Measurements from ENCODE around the gene TNNC1. TPM values are rescaled to one million over a fixed set of nuclear protein-coding genes. Genes with fewer than 3 reads are reported as not detected.

TNNC1 gene
- total and polyA plus RNA-seq, 2 of the 13 experiments (the other 11 are each of a cell fraction or from before 2014, with no cell fraction given) = 11.8 to 36.4 TPM

- TF ChIP-seq ARID5B (CRISPR knock-in tag; IDR thresholded peaks at IDR 0.05) (peak; percentile 45; the same call in 1 of the 2 replicates), PCBP1 (IDR thresholded peaks at IDR 0.05; ENCODE audit: borderline replicate concordance, low read depth, low read length) (no peak), KMT2B (CRISPR knock-in tag; IDR thresholded peaks at IDR 0.05) (no peak), DDIT3 (CRISPR knock-in tag; IDR thresholded peaks at IDR 0.05) (no peak), NFKB2 (CRISPR knock-in tag; IDR thresholded peaks at IDR 0.05; ENCODE audit: borderline replicate concordance) (no peak), ZZZ3 (CRISPR knock-in tag; IDR thresholded peaks at IDR 0.05; ENCODE audit: borderline replicate concordance) (0 out of 2 replicates have a peak, but pooled peaks have one; percentile 27), ZNF646 (CRISPR knock-in tag; IDR thresholded peaks at IDR 0.05) (no peak), ZFYVE20 (CRISPR knock-in tag; IDR thresholded peaks at IDR 0.05; ENCODE audit: borderline replicate concordance, low read depth) (no peak), ZNF44 (CRISPR knock-in tag; IDR thresholded peaks at IDR 0.05) (no peak), NFE2L1 (CRISPR knock-in tag; IDR thresholded peaks at IDR 0.05; ENCODE audit: borderline replicate concordance) (no peak), SALL2 (CRISPR knock-in tag; IDR thresholded peaks at IDR 0.05) (0 out of 2 replicates have a peak, but pooled peaks have one; percentile 11), HOXA3 (CRISPR knock-in tag; IDR thresholded peaks at IDR 0.05) (peak; percentile 45; the same call in 1 of the 2 replicates), IKZF5 (CRISPR knock-in tag; IDR thresholded peaks at IDR 0.05) (peak; percentile 55; the same call in 1 of the 2 replicates), ZNF232 (CRISPR knock-in tag; IDR thresholded peaks at IDR 0.05; ENCODE audit: borderline replicate concordance) (no peak), ZNF746 (CRISPR knock-in tag; IDR thresholded peaks at IDR 0.05) (peak; percentile 69; the same call in 1 of the 2 replicates), ZNF468 (CRISPR knock-in tag; IDR thresholded peaks at IDR 0.05) (no peak)
Measured at GRCh38 chr3:52444860-52445793, 8.7 kb downstream of the TNNC1 start, which contains the start of gene SEMA3G (continued).

All from HepG2 (cell line).